Fibroblast of skin of scalp (primary cell): Measurements from ENCODE around the gene IGFBP1.

Experiments
- DNase-seq: peaks from one replicate; pipeline ENCODE4 v3.0.0-alpha.2; 2013

Gene IGFBP1

DNA sequence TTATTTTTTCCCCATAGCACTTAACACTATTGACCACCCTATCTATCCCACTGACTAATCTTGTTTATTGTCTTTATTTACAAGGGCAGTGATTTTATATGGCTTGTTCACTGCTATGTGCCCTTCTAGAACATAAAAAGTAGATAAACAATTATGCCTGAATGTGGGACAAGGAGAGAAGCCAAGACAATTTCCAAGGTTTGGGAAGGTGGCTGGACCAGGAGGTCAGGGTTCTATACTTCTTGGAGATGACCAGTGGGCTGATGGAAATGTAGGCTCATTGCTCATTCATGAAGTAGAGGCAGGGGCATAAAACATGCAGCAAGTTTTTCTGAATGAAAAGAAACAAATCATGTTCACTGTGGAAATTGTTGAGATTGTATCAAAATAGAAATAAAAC lies 21.3 kb downstream of the IGFBP1 start:
- no peak for DNase-seq

DNA sequence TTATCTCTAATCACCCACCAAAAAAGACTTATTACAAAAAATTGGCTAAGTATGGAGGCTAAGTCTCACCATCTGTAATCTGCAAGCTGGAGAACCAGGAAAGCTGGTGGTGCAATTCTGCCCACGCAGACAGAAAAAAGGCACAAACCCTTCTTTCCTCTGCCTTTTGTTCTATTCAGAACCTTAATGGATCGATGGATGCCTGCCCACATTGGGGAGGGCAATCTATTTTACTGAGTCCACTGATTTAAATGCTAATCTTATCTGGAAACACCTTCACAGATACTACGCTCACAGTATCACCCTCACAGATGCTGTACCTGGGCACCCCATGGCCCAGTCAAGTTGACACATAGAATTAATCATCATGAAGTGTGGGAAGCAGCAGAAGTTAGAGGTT lies 22.6 kb downstream of the IGFBP1 start:
- no peak for DNase-seq

DNA sequence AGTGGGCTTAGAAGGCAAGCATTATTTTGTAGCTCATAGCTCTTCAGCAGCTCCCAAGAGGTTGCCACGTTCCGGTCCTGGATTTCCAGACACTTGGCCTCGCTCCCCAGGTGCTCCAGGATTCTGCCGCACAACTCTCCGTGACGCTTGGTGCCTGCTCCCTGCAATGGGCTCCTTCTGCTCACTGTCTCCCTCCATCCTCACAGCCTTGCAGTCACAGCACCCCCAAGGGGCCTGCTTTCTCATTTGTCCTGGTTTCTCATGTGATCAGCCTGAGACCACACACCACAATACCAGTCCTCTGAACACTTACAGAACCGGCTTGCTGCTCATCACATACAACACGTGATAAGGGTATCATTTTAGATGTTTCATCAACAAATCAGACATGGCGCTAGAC lies 23.0 kb downstream of the IGFBP1 start:
- DNase-seq: peak; percentile 24

DNA sequence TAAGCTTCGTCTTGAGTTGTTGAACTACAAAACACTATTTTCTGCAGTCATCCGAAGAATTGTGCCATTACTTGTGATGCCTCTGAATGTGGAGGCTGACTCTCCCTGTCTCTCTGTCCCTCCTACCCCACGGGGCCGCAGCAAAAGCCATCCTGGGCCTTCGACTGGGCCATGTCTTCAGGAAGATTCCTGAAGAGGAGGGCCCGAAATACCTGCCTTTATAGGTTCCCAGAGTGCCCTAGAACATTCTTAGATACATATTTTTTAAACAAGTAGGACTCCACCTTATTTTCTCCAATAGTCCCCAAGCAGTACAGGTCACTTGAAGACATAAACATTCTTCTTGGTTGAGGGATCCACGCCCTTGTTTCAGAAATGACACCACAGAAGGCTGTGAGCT lies 24.7 kb downstream of the IGFBP1 start:
- DNase-seq: no peak

DNA sequence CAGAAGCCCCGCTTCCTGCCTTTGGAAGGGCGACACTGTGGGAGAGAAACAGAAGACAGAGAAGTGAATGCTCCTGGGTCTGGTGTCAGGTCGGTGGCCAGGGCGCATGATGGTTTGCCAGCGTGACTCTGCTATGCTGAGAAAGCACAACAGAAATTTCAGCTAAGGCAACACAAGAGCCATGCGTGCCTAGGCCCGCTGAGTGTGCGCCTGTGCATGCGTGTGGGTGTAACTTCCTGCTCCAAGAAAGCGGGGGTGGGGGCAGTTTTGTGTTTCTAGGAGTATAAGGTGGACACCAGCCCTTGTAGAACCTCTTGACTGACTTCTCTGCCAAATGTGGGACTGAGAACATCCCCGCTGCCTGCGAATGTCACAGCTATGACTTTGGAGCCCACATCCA lies 26.6 kb downstream of the IGFBP1 start:
- no peak for DNase-seq

DNA sequence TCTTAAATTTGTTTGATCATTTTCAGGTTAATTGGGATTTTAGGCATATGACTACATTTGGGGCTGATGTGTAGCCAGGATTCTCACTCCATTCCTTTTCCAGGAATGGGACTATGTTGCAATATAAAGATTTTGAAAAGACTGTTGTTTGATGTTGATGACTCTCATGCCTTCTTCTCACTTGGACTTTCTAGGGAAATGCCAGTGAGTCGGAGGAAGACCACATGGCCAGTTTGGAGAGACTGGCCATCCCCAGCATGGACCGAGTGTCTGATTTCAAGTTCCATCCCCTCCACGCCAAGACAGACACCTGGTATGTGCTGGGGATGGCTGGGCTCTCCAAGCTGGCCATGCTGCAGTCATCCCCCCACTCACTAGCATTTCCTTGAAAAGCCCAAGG lies 27.3 kb downstream of the IGFBP1 start:
- DNase-seq: peak; percentile 29

DNA sequence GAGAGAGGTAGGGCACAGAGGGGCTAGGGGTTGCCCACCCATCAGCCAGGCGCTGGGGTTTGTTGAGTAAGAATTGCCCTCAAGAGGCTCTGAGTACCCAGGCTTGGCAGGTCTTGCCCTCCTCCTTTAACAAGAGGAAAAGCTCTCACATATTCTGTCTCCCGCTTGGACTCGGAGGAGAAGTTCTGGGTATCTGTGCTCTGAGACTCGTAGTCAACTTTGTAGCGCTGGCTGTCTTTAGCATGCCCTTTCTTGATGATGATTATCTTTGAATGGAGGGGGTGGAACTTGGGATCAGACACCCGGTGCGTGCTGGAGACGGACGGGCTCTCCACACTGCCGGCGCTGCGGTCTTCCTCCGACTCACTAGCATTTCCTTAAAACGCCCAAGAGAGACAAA lies 28.8 kb downstream of the IGFBP1 start:
- no peak for DNase-seq

DNA sequence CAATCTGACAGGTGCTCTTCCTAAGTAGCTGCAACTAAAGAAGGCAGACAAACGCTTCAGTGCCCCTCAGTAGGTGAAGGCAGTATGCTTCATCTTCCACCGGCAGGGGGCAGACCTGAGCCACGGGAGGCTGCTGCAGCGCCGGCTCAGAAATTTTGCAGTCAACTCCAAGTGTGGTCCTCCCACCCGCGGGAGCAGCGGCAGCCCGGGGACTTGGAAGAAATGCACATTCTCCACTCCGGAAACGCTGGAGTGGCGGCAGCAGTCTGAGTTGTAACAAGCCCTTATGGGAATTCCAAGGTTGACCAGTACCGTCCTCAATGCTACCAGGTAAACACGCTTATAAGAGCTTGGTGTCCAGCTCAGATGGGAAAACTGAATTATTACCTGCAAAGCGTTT lies 29.4 kb downstream of the IGFBP1 start:
- peak; percentile 82 for DNase-seq

DNA sequence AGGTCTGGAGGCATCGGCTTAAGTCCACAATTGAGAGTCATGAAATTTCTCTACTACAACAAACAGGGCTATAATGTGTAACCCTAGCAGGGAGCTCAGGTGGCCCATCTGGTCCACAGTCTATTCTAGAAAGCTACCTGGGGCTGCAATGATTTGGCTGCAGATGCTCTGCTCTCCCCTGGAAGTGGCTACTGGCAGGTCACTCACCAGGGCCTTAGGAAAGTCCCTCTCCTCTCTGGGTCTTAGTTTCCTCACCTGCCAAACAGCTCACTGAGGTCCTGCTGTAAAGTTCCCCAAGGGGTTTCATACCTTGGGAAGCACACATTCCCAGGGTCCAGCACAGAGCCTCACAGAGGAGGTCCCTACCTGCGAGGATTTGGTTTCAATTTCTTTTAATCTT lies 30.3 kb downstream of the IGFBP1 start:
- no peak for DNase-seq

DNA sequence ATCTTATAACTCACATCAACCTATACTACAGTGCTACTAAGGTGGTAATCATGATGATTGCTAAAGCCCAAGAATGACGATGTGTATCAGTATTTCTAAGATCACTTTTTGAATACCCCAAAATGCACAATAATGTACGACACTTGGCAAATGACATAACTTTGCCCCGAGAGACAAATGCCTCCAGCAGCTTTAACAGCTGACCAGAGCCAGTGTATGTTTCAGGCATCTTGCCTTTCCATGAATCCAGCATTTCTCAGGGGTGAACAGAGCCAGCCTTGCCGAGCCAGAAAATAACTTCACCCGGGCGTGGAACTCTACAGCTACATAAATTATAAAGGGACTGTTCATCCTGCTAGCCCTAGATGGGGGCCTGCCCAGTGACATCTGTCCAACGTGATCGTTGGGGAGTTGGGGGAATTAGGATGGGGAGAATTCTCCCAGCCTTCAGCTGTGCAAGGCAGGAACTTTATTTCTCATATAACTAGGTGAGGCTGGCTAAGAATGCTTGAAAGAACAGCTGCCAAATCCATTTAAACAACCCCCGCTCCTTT lies 31.0 kb downstream of the IGFBP1 start:
- DNase-seq: no peak

DNA sequence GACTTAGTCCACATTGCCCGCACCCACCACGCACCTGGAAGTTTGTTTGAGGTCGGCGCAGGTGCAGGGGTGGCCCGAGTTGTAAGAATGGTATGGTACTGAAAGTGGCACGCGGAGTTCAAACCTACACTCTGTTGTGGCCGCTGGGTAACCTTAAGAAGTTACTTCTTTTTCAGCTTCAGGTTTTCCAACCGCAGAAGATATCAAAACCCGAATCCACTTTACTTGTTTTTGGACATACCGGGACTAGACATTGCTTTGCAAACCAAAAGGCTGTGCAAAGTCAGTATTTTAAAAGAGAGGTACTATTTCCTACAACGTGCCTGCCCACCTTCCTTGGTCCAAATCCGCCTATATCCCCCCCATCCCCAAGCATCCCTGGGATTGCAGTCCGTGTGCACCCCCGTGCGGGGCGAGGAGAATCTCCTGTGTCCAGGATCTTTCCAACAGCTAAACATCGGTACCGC lies 31.7 kb downstream of the IGFBP1 start:
- DNase-seq: no peak

DNA sequence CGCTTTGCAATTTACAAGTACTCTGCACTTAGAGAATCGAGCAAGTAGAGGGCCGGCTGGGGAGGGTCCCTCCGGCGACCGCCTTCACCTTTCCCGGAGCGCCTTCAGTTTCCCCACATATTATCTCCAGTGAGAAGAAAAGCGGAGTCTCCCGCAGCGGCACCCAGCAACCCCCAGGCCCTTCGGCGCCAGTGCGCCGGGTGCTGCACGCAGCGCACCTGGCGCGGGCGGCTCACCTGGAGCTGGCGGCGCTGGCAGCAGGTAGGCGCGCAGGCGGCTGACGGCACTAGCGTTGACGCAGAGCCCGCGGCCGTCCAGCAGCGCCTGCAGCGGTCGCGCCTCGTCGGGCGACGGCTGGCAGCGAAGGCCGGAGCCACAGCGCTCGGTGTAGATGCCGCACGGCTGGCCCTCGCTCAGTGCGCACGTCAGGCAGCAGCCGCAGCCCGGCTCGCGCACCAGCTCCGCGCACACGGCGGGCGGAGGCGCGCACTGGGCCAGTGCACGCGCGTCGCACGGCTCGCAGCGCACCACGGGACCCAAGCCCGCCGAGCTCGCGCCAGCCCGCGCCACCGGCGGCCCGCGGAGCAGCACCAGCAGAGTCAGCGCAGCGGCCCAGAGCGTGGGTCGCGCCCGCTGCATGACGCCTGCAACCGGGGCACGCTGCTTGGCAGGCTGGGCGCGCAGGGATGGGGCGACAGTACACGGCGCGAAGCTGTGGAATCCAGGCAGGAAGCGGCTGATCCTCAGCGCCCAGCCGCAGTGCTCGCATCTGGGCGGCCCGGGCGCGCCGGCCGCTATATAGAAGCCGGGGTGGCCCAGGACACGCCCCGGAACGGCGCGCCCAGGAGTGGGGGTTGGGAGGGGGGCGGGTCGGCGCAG lies 32.5 kb downstream of the IGFBP1 start, which contains the start of gene IGFBP3:
Gene IGFBP3, minus strand, starts transcription at position 771 of the 879 bp plus-strand sequence. Its CDS starts 132 bp downstream, at position 639.
- DNase-seq: peak; percentile 78

DNA sequence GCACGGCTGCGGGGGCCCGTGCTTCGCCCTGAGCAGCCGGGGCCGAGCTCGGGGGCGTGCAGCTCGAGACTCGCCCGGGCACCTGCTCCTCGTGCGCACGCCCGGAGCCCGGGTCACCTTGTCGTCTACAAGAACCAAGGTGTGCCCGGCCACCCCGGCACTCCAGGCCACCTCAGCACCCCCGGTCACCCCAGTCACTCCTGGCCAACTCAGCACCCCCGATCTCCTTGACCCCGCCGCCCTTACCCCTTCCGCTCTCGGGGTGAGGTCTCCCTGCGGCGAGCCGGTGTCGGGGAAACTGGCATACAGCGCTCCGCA lies 33.1 kb downstream of the IGFBP1 start:
- DNase-seq: no peak

DNA sequence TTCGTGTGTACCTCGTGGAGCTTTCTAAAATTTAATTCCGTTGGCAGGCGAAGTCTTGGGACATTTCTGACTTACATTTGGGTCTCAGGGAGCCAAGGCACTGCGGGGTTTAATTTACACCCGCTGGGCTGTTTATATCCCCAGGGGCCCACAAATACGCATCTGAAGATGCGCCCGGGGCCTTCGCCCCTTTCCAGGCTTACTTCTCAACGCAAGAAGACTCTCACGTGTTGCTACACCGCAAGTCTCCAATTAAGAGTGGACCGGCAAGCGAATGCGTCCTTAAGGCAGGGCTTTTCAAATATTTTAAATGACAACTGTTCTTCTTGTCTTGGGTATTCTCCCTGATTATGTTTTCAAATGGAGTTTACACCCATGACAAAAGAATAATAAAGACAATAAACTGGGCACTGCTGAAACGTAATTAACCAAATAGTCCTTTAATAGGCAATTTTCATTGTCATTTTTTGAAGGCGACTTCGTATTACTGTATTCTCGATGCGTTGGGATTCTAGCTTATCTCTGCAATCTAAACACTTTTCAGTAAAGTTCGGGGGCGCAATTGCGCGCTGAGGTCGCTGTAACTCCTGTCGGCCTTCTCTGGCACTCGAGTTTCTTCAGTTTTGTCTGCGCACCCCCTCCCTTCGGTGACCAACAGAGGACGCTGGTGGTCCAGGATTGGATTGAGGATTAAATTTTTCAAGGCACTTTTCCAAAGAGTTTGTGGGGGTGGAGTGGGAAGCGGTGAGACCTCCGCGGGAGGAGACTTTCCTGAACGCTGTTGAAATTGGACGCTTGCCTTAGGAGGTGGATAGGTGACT lies 33.6 kb downstream of the IGFBP1 start:
- peak; percentile 86 for DNase-seq

DNA sequence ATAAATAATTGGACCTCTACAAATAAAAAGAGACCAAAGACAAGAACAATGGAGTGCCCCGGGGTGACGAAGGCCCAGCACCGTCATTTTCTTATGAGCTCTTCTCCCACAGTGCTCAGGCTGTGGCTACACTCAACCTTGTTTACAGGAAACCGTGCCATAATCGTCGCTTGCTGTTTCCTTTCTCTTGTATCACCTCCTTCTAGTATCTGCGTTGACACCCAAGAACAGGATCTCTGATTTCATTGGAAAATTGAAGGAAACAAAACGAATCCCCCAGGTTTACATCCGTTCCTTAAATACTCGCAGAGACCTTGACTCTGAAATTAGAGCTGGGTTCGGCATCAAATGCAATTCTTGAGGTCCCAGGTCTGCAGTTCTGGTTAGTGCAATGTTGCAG lies 34.5 kb downstream of the IGFBP1 start:
- no peak for DNase-seq

DNA sequence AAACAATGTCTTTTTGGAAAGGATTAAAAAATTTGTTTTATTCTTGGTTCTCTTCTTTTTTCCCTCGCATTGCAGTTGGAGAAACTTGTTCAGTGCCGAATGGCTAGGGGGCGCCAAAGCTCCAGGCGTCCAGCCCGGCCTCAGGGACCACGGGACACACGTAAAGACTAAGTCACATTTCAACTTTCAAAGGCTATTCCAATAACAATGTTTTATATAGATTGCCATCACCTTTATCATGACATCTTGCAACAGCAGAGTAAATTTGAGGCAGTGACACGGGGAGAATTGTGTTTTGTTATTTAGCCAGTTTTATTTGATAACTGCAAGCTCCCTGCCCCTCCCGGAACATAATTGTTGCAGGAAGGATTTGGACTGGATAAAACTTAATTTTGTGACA lies 35.0 kb downstream of the IGFBP1 start:
- DNase-seq: peak; percentile 81

DNA sequence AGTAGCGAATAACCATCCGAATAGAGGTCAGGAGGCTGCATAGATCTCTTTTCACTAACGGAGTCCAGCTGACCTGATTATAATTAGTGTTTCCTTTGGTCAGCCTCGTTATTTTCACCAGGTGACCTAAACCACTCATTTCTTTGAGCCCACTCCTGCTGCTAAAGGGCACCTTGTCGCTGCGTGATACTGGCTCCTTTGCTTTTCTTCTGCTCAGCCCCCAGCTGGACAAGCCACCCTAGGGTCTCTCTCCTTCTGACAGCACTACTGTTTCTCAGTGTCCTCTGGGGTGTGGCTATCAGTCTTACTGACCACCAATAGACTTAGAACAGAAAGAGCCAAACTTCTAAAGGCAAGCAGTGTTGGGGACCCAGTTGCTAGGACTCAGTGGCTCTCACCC lies 35.5 kb downstream of the IGFBP1 start:
- DNase-seq: no peak

DNA sequence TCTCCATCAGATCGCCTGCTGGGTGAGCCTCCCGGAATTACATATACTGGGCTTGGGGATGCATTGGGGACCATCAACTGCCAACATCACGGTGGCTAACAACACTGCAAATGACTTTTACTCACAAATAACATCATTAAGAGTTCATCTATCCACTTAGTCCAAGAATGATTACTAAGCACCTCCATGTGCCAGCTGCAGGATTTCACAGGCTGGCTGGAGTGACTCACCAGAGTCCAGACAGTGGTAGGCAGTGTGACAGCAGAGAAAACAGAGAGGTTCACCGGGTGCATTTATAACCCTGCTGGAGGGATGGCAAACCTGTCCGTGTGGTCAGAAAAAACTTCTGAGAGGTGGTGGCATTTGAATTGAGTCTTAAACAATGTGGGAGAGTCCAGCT lies 36.0 kb downstream of the IGFBP1 start:
- peak; percentile 83 for DNase-seq

DNA sequence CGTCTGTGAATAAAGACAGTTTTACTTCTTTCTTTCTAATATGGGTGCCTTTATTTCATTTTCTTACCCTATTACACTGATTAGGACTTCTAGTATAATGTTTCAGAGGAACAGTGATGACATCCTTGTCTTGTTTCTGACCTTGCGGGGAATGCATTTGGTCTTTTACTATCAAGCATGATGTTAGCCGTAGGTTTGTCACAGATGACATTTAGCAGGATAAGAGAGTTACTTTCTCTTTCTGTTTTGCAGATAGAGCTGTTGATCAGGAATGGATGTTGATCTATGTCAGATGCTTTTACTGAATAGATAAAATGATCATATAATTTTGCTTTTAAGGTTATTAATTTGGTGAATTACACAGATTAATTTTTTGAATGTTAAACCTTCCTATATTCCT lies 39.4 kb downstream of the IGFBP1 start:
- no peak for DNase-seq

DNA sequence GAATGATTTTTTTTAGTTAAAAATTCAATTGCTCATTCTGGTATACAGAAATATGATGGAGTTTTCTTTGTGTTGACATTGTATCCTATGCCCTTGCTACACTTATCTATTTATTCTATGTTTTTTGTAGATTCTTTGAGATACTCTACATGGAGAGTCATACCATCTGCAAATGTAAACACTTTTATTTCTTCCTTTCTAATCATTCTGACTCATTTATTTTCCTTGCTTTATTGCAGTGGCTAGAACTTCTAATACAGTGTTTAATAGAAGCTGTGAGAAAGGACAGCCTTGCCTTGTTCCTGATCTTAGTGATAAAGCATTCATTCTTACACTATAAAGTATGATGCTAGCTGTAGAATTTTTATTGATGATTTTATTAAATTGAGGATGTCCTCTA lies 42.7 kb downstream of the IGFBP1 start:
- no peak for DNase-seq

DNA sequence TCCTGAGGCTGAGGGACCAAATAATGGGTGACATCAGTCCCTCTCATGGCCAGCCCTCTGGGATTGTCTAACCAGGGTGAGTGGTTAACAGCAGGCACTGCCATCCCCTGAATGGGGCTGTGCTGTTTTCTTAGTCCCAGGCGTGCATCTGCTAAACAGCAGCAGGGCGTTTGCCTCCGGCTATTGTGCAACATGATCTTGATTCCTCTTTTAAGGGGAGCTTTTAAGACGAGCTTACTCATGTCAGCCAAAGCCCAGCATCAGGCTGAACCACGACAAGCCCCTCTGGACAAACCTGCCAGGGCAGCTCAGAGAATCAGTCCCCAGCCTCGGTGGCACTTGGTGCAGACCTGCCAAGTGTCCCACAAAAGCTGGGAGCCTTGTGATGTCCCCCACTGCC lies 49.0 kb downstream of the IGFBP1 start:
- DNase-seq: peak; percentile 20

DNA sequence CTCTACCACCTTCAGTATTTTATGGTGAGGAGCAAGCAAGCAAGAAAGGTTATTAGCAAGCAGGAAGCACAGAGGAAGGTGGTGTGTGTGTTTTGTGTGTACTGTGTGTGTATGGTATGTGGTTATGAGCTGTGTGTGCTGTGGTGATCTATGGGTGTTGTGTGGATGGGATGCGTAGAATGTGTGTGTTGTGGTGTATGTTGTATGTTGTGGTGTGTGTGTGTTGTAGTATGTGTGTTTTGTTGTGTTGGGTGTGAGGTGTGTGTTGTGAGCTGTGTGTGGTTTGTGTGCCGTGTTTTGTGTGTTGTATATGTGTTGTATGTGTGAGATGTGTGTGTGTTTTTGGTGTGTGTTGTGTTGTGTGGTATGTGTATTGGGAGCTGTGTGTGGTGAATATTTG lies 49.6 kb downstream of the IGFBP1 start:
- DNase-seq: no peak

DNA sequence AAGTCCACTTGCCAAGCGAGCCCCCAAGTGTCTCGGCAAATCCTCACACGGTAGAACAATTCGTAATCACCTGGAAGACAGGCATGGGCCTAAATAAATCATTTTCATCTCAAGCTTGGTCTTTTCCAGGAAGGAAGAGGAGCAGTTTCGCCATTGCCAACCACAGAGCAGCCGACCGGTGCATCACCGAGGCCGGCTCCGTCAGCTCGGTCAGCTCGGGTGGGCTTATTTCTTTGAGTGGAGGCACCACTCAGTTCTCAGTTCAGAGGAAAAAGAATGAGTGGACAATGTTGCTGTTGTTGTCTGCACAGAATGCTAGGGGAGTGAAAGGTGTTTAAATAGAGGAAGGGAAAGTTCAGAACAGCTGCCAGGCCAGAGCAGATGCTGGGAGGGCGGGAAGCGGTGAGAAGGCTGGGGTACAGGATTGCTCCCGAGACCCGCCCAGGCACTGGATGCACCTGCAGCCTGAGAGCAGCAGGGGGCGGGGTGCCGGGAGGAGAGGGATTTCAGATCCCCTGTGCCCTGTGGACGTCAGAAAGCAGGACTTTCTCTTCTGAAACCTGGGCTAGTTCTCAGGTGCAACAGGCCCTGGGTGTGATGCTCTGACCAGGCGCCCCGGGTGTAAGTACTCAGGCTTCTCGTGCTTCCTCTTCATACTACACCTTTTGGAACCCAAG lies 50.5 kb downstream of the IGFBP1 start:
- no peak for DNase-seq
